ENCODE results near the gene BAX. TPM values are rescaled to one million over a fixed set of nuclear protein-coding genes. Genes with fewer than 3 reads are reported as not detected.

The BAX gene
- total and polyA plus RNA-seq, 9 of the 15 experiments (the other 6 are each of a cell fraction or from before 2014, with no cell fraction given) = 3.2 to 95.4 (median 44.5) TPM

DNA sequence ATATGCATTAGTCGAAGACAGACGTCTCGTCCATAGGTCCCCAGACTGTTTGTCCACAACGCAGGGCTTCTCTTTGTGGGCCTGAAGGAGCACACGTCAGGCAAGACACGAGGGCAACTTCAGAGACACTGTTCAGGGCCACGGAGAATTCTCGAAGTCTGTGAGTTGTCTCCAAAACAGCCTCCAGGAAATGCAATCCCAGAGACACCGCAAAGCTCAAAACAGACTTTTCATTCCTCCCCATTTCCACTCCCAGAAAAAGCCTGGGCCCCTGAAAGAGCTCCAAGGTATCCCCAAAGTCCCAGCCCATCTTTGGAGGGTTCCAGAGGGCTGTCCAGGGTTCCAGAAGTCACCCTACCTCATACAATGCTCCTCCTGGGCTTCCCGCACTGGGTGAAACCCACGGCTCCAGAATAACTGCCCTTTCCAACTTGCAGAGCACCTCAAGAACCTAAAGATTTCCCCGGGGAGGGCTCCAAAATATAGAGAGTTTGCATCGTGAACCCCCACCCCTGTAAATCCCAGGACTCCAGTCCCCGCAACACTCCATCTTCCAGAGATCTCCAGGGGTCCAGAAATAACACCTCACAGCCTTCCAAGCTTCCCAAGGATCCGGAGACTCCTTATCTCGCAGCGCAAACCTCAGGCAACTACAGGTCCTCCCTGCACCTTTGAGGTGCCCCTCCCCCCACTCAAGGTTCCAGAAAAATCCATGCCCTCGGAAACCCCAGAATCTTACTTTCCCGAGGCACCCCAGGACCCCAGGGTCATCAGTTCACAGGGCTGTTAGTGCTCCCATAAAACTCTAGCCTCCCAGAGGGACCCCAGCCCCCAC lies 9.7 kb downstream of the BAX start (continued):
- TF ChIP-seq POLR2G (IDR thresholded peaks at IDR 0.05; ENCODE audit: low read depth, low read length) = no peak
- no peak for TF ChIP-seq PHTF2 (CRISPR knock-in tag; IDR thresholded peaks at IDR 0.05)
- TF ChIP-seq ZNF124 (CRISPR knock-in tag; IDR thresholded peaks at IDR 0.05) = no peak
- no peak for TF ChIP-seq SMARCC2 (IDR thresholded peaks at IDR 0.05; ENCODE audit: low read depth)
- TF ChIP-seq HMG20B (CRISPR knock-in tag; IDR thresholded peaks at IDR 0.05) = no peak
- TF ChIP-seq, protein P1, sequence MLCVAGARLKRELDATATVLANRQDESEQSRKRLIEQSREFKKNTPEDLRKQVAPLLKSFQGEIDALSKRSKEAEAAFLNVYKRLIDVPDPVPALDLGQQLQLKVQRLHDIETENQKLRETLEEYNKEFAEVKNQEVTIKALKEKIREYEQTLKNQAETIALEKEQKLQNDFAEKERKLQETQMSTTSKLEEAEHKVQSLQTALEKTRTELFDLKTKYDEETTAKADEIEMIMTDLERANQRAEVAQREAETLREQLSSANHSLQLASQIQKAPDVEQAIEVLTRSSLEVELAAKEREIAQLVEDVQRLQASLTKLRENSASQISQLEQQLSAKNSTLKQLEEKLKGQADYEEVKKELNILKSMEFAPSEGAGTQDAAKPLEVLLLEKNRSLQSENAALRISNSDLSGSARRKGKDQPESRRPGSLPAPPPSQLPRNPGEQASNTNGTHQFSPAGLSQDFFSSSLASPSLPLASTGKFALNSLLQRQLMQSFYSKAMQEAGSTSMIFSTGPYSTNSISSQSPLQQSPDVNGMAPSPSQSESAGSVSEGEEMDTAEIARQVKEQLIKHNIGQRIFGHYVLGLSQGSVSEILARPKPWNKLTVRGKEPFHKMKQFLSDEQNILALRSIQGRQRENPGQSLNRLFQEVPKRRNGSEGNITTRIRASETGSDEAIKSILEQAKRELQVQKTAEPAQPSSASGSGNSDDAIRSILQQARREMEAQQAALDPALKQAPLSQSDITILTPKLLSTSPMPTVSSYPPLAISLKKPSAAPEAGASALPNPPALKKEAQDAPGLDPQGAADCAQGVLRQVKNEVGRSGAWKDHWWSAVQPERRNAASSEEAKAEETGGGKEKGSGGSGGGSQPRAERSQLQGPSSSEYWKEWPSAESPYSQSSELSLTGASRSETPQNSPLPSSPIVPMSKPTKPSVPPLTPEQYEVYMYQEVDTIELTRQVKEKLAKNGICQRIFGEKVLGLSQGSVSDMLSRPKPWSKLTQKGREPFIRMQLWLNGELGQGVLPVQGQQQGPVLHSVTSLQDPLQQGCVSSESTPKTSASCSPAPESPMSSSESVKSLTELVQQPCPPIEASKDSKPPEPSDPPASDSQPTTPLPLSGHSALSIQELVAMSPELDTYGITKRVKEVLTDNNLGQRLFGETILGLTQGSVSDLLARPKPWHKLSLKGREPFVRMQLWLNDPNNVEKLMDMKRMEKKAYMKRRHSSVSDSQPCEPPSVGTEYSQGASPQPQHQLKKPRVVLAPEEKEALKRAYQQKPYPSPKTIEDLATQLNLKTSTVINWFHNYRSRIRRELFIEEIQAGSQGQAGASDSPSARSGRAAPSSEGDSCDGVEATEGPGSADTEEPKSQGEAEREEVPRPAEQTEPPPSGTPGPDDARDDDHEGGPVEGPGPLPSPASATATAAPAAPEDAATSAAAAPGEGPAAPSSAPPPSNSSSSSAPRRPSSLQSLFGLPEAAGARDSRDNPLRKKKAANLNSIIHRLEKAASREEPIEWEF (CRISPR knock-in tag; IDR thresholded peaks at IDR 0.05) = no peak
- TF ChIP-seq, protein P2, sequence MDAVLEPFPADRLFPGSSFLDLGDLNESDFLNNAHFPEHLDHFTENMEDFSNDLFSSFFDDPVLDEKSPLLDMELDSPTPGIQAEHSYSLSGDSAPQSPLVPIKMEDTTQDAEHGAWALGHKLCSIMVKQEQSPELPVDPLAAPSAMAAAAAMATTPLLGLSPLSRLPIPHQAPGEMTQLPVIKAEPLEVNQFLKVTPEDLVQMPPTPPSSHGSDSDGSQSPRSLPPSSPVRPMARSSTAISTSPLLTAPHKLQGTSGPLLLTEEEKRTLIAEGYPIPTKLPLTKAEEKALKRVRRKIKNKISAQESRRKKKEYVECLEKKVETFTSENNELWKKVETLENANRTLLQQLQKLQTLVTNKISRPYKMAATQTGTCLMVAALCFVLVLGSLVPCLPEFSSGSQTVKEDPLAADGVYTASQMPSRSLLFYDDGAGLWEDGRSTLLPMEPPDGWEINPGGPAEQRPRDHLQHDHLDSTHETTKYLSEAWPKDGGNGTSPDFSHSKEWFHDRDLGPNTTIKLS (IDR thresholded peaks at IDR 0.05; ENCODE audit: borderline replicate concordance, low read depth) = peak; percentile 18; the same call in 1 of the 2 replicates
- TF ChIP-seq JUN (IDR thresholded peaks at IDR 0.05; ENCODE audit: borderline replicate concordance, low read depth, low read length) = no peak
- no peak for TF ChIP-seq JUN (CRISPR knock-in tag; IDR thresholded peaks at IDR 0.05; ENCODE audit: borderline replicate concordance)
- TF ChIP-seq ZNF77 (CRISPR knock-in tag; IDR thresholded peaks at IDR 0.05) = no peak
- TF ChIP-seq, protein P3, sequence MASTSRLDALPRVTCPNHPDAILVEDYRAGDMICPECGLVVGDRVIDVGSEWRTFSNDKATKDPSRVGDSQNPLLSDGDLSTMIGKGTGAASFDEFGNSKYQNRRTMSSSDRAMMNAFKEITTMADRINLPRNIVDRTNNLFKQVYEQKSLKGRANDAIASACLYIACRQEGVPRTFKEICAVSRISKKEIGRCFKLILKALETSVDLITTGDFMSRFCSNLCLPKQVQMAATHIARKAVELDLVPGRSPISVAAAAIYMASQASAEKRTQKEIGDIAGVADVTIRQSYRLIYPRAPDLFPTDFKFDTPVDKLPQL (IDR thresholded peaks at IDR 0.05; ENCODE audit: extremely low read depth, insufficient read length) = no peak
- no peak for TF ChIP-seq RAD51 (IDR thresholded peaks at IDR 0.05; ENCODE audit: borderline replicate concordance, low read depth)
- 0 out of 2 replicates have a peak, but pooled peaks have one; percentile 36 for TF ChIP-seq DDX20 (tag; IDR thresholded peaks at IDR 0.05; ENCODE audit: low read depth)
- TF ChIP-seq SPI1 (IDR thresholded peaks at IDR 0.05; ENCODE audit: borderline replicate concordance, low read depth, low read length) = no peak
- TF ChIP-seq PHB2 (IDR thresholded peaks at IDR 0.05; ENCODE audit: low read depth) = no peak
- TF ChIP-seq, protein P4, sequence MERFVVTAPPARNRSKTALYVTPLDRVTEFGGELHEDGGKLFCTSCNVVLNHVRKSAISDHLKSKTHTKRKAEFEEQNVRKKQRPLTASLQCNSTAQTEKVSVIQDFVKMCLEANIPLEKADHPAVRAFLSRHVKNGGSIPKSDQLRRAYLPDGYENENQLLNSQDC (CRISPR knock-in tag; IDR thresholded peaks at IDR 0.05) = no peak
- TF ChIP-seq, protein P5, sequence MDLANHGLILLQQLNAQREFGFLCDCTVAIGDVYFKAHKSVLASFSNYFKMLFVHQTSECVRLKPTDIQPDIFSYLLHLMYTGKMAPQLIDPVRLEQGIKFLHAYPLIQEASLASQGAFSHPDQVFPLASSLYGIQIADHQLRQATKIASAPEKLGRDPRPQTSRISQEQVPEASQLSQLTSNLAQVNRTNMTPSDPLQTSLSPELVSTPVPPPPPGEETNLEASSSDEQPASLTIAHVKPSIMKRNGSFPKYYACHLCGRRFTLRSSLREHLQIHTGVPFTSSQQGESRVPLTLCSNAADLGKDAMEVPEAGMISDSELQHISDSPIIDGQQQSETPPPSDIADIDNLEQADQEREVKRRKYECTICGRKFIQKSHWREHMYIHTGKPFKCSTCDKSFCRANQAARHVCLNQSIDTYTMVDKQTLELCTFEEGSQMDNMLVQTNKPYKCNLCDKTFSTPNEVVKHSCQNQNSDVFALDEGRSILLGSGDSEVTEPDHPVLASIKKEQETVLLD (IDR thresholded peaks at IDR 0.05) = no peak
- TF ChIP-seq FOXA3 (CRISPR knock-in tag; conservative IDR thresholded peaks at IDR 0.05 in 1 of 2, IDR thresholded peaks at IDR 0.05 in 1 of 2) = 0 out of 4 replicates have a peak, but pooled peaks of 1 of the 2 experiments have one; percentile 4
- TF ChIP-seq ZNF354B (CRISPR knock-in tag; IDR thresholded peaks at IDR 0.05) = no peak
